Measurements from ENCODE around the gene ZNF777.

DNA sequence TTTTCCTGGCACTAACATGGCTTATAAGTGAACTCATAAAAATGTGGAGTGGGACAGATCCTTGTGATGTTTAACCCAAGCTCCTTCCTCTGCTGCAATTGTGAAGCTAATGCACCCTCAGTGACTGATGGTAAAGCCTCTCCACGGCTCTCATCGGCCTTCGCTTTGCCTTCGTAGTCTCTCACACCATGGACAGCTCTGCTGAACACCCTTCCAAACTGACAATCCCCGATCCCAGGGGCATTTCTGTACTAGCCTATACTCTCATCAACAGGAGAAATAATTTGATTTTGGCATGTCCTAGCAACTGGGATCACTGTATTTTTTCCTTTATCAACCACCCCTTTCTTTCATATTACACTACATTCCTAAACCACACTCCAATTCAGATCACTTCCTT lies 6.1 kb downstream of the ZNF777 start:
- TF ChIP-seq POLR2A (IDR thresholded peaks at IDR 0.05; ENCODE audit: low read length) = no peak
- TF ChIP-seq GATA1 (IDR thresholded peaks at IDR 0.05; ENCODE audit: low read depth, low read length) = no peak

Data from erythroblast (primary cell).